ENCODE results near the gene DNM3. TPM values are rescaled to one million over a fixed set of nuclear protein-coding genes. Genes with fewer than 3 reads are reported as not detected.
"Not testable (repeated sequence)": the region's sequence is repeated elsewhere in the genome, so short reads cannot be mapped to it uniquely, and the experiment has no call there.

Gene DNM3
- total RNA-seq, 1 donor from 2014 or later, result 3.4 TPM

GRCh38 chr1:172005856-172006255 lies 164.6 kb downstream of the DNM3 start:
- no peak for DNase-seq (ENCODE audit: extremely low read depth, low read depth, low spot score)

GRCh38 chr1:172006660-172007059 lies 165.4 kb downstream of the DNM3 start:
- no peak for DNase-seq (ENCODE audit: extremely low read depth, low read depth, low spot score)

- DNase-seq (ENCODE audit: extremely low read depth, low read depth, low spot score), result no peak
Measured at GRCh38 chr1:172018727-172019311, 177.5 kb downstream of the DNM3 start.

- DNase-seq (ENCODE audit: extremely low read depth, low read depth, low spot score), result no peak
Measured at GRCh38 chr1:172019976-172020375, 178.7 kb downstream of the DNM3 start.

GRCh38 chr1:172024516-172024915 lies 183.2 kb downstream of the DNM3 start:
- DNase-seq (ENCODE audit: extremely low read depth, low read depth, low spot score), result no peak

GRCh38 chr1:172024944-172025738 lies 183.8 kb downstream of the DNM3 start:
- not testable (repeated sequence) for DNase-seq (ENCODE audit: extremely low read depth, low read depth, low spot score)

- DNase-seq (ENCODE audit: extremely low read depth, low read depth, low spot score), result peak; percentile 52
Measured at GRCh38 chr1:172040466-172040865, 199.2 kb downstream of the DNM3 start.

- DNase-seq (ENCODE audit: extremely low read depth, low read depth, low spot score), result no peak
Measured at GRCh38 chr1:172041102-172041501, 199.8 kb downstream of the DNM3 start.

GRCh38 chr1:172041742-172042141 lies 200.4 kb downstream of the DNM3 start:
- DNase-seq (ENCODE audit: extremely low read depth, low read depth, low spot score), result no peak

GRCh38 chr1:172043900-172044299 lies 202.6 kb downstream of the DNM3 start:
- DNase-seq (ENCODE audit: extremely low read depth, low read depth, low spot score), result no peak

- no peak for DNase-seq (ENCODE audit: extremely low read depth, low read depth, low spot score)
Measured at GRCh38 chr1:172051898-172052297, 210.6 kb downstream of the DNM3 start.

- no peak for DNase-seq (ENCODE audit: extremely low read depth, low read depth, low spot score)
Measured at GRCh38 chr1:172054172-172054571, 212.9 kb downstream of the DNM3 start.

- not testable (repeated sequence) for DNase-seq (ENCODE audit: extremely low read depth, low read depth, low spot score)
Measured at GRCh38 chr1:172055816-172056419, 214.6 kb downstream of the DNM3 start.

- no peak for DNase-seq (ENCODE audit: extremely low read depth, low read depth, low spot score)
Measured at GRCh38 chr1:172068334-172068733, 227.0 kb downstream of the DNM3 start.

GRCh38 chr1:172069051-172069450 lies 227.8 kb downstream of the DNM3 start:
- DNase-seq (ENCODE audit: extremely low read depth, low read depth, low spot score), result no peak

- no peak for DNase-seq (ENCODE audit: extremely low read depth, low read depth, low spot score)
Measured at GRCh38 chr1:172069534-172069933, 228.2 kb downstream of the DNM3 start.

GRCh38 chr1:172070055-172070454 lies 228.8 kb downstream of the DNM3 start:
- DNase-seq (ENCODE audit: extremely low read depth, low read depth, low spot score), result no peak

GRCh38 chr1:172071746-172072145 lies 230.4 kb downstream of the DNM3 start:
- no peak for DNase-seq (ENCODE audit: extremely low read depth, low read depth, low spot score)

- not testable (repeated sequence) for DNase-seq (ENCODE audit: extremely low read depth, low read depth, low spot score)
Measured at GRCh38 chr1:172079859-172080258, 238.6 kb downstream of the DNM3 start.

- DNase-seq (ENCODE audit: extremely low read depth, low read depth, low spot score), result no peak
Measured at GRCh38 chr1:172083191-172083590, 241.9 kb downstream of the DNM3 start.

GRCh38 chr1:172084876-172085275 lies 243.6 kb downstream of the DNM3 start:
- no peak for DNase-seq (ENCODE audit: extremely low read depth, low read depth, low spot score)

- DNase-seq (ENCODE audit: extremely low read depth, low read depth, low spot score), result no peak
Measured at GRCh38 chr1:172085317-172085716, 244.0 kb downstream of the DNM3 start.

Measured in glomerular endothelial cell (primary cell).